Measurements from ENCODE around the gene NAT8L. TPM values are rescaled to one million over a fixed set of nuclear protein-coding genes. Genes with fewer than 3 reads are reported as not detected.

Gene NAT8L
- total RNA-seq, 1 donor, result 0.09 TPM

DNA sequence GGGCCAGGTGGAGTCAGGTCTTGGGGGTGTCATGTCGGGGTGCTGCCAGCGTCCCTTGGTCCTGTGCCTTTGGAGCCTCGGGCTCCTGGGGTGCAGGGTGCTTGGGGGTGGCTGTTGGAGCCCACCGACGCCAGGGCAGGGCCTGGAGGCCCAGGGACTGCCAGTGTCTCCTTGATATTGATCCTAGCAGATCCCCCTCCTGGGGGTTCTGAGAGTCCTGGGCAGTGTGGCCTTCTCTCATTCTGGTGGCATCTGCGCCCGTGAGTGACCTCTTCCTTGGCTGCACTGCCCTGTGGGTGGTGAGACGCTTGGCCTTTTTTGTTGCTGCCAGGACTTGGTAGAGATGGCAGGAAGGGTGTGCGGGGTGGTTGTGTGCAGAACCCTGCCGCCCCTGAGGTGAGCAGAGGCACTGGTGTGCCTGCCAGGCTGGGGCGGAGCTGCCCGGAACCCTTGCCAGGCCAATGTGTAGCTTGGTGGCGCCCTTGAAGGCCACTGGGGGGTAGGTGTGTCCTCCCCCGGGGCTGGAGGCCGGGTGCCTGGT is 7.0 kb downstream of the NAT8L start:
- DNase-seq (ENCODE audit: low read depth), result no peak
- TF ChIP-seq, protein P1, sequence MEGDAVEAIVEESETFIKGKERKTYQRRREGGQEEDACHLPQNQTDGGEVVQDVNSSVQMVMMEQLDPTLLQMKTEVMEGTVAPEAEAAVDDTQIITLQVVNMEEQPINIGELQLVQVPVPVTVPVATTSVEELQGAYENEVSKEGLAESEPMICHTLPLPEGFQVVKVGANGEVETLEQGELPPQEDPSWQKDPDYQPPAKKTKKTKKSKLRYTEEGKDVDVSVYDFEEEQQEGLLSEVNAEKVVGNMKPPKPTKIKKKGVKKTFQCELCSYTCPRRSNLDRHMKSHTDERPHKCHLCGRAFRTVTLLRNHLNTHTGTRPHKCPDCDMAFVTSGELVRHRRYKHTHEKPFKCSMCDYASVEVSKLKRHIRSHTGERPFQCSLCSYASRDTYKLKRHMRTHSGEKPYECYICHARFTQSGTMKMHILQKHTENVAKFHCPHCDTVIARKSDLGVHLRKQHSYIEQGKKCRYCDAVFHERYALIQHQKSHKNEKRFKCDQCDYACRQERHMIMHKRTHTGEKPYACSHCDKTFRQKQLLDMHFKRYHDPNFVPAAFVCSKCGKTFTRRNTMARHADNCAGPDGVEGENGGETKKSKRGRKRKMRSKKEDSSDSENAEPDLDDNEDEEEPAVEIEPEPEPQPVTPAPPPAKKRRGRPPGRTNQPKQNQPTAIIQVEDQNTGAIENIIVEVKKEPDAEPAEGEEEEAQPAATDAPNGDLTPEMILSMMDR (IDR thresholded peaks at IDR 0.05; ENCODE audit: insufficient read depth, low read length), result no peak
- no peak overlapping the region for H3K4me3 ChIP-seq (ENCODE audit: low read depth, low read length)

DNA sequence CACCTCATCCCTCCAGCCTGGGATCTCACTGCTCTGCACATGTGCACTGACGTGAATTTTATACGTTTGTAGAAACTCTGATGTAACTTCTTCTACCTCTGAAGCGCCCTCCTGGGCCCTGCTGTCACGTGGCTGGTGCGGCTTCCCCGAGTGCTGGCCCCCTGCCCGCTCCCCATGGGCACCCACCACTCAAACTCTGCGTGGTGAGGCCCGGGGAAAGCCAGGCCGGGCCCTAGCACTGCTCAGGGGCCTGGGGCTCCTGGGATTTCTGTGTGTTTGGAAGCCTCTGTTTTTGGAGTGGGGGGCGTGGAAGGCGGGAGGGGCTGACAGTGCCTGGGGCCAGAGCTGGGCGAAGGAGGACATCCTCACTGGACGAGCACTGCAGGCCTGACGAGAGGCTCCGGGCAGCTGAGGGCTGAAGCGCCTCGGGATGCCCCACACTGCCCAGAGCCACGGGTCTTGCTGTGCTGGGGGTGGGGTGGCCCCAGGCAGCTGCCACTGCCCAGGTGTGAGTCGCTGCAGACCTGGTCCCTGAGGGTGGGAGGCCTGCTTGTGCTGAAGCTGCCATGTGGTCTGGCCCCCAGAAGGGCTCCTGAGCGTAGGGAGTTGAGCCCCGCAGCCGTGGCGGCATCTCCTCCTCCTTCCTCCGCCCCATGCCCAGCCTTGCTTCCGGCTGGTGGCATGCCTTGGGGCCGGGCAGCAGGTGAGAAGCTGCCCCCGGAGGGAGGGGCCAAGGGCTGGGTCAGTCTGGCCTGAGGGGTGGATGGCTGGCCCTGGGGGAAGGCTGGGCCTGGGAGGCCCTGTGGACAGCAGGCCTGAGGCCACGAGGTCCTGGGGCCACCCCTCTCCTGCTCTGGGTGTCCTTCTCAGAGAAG is 7.7 kb downstream of the NAT8L start:
- H3K4me3 ChIP-seq (ENCODE audit: low read depth, low read length), result no peak overlapping the region
- TF ChIP-seq, protein P1 (IDR thresholded peaks at IDR 0.05; ENCODE audit: insufficient read depth, low read length), result no peak
- no peak for DNase-seq (ENCODE audit: low read depth)

DNA sequence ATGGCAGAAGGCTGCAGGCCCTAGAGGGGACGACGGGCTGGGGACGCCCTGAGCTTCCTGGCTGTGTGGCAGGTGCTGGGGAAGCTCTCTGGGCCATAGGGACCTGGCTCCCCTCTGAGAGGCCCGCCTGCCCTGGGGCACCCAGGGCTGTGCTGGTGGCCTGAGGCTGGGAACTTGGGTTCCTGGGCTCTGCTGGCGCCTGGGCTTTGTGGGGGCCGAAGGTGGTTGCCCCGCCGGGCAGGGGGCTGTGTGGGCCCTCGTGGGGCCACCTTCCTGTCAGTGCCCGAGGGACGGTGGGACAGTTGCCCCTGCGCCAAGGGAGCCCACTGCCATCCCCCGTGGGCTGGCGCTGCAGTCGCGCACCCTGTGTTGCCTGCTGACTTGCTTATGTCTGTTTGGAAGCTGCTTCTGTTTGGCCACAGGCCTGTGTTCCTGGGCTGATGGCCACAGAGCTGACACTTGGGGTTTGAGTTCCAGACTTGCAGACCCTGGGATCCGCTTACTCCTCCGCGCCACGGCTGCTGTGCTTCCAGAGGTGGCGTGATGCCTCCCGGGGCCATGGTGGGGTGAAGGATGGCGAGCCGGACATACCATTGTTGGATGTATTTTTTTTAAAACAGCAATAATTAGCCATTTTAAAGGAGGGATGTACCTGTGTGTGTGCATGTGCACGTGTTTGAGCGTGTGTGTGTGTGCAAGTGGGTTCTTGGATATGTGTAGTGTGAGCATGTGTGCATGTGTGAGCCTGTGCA is 8.5 kb downstream of the NAT8L start:
- TF ChIP-seq, protein P1 (IDR thresholded peaks at IDR 0.05; ENCODE audit: insufficient read depth, low read length), result no peak
- no peak overlapping the region for H3K4me3 ChIP-seq (ENCODE audit: low read depth, low read length)
- DNase-seq (ENCODE audit: low read depth), result no peak

DNA sequence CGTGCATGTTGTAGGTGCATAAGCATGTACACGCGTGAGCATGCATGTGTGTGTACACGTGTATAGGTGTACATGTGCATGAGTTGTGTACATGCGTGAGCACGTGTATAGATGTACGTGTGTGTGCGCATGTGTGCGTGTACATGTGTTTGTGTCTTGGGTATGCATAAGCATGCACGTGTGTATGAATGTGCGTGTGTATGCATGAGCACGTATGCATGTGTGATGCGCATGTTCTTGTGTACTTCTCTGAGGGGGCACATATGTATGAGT is 9.0 kb downstream of the NAT8L start:
- no peak for DNase-seq (ENCODE audit: low read depth)
- TF ChIP-seq, protein P1 (IDR thresholded peaks at IDR 0.05; ENCODE audit: insufficient read depth, low read length), result no peak
- H3K4me3 ChIP-seq (ENCODE audit: low read depth, low read length), result no peak overlapping the region

DNA sequence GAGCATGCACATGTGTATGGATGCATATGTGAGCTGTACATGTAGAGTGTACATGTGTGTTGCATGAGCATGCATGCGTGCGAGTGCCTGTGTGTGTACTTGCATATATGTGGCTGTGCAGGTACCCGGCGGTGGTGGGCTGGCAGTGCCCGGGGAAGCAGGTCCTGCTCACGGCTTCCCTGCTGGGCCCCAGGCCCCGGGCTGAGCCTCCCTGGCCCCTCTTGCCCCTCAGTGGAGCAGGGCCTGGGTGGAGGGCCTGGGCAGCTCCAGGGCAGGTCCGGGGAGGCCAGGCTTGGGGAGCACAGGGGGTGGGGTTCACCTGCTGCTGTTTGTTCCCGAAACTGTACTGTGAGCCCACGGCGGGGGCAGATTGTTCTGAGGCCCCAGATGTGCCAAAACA is 9.4 kb downstream of the NAT8L start:
- no peak overlapping the region for H3K4me3 ChIP-seq (ENCODE audit: low read depth, low read length)
- no peak for DNase-seq (ENCODE audit: low read depth)
- TF ChIP-seq, protein P1 (IDR thresholded peaks at IDR 0.05; ENCODE audit: insufficient read depth, low read length), result no peak

DNA sequence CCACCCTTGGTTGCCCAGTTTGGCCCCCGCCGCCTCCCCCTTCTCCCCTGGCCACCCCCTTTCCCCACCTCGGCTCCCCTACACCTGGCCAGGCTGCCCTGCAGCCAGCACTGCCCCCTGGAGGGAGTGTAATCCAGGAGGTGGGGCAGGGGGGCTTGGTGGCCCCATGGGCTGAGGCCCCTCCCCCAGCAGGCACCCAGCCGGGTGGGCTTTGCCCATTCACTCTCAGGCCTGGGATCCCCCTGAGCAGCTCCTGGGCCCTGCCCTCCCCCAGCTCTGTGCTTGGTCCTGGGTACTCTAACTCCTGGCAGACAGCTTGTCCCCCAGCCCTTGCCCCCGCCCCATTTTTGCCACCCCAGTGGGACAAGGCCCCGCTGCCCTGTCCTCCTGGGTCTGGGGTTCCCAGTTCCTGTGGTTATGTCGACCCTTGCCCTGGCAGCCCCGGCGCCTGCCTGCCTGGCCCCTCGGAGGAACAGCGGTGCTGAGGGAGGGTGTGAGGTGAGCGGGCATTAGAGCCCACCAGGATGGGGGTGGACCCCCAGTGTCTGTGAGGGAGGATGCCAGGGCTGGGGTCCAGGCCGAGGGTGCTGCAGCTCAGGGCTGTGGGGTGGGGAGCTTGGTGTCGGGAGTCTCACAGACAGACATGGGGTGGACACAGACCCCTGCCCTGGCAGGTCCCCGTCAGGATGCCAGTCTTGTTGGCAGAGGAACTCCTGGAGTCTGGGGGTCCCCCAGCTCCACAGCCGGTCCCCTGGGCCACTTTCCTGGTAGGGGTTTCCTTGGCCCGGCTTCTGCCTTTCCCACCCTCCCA is 10.2 kb downstream of the NAT8L start:
- H3K4me3 ChIP-seq (ENCODE audit: low read depth, low read length), result no peak overlapping the region
- TF ChIP-seq, protein P1 (IDR thresholded peaks at IDR 0.05; ENCODE audit: insufficient read depth, low read length), result no peak
- DNase-seq (ENCODE audit: low read depth), result no peak

All from fibroblast of the aortic adventitia (primary cell).